Osteoblast (primary cell): ENCODE measurements around the gene CAPZA3. TPM values are rescaled to one million over a fixed set of nuclear protein-coding genes. Genes with fewer than 3 reads are reported as not detected.

Experiments used
- DNase-seq: peaks from one replicate; pipeline ENCODE4 v3.0.0; 2011; ENCODE audit warnings: low spot score, mixed read lengths; ENCODE audit not compliant: insufficient read length; ENCODE audit errors: missing footprints
- H2AFZ ChIP-seq: 2 replicates; pipeline ENCODE4 v1.6.0; 2011; ENCODE audit warnings: mild to moderate bottlenecking, low read length
- H3K27ac ChIP-seq: 2 replicates; pipeline ENCODE4 v1.5.1; 2011; ENCODE audit warnings: mild to moderate bottlenecking, low read depth, low read length, moderate library complexity
- H3K27me3 ChIP-seq: 2 replicates; pipeline ENCODE4 v1.6.0; 2012; ENCODE audit warnings: mild to moderate bottlenecking, control low read depth, inconsistent platforms, low read length, moderate library complexity; ENCODE audit not compliant: insufficient read depth
- H3K36me3 ChIP-seq: 2 replicates; pipeline ENCODE4 v1.5.1; 2011; ENCODE audit warnings: mild to moderate bottlenecking, low read length, control low read depth, moderate library complexity; ENCODE audit not compliant: insufficient read depth
- H3K4me1 ChIP-seq: 2 replicates; pipeline ENCODE4 v1.5.1; 2011; ENCODE audit warnings: mild to moderate bottlenecking, low read length, control low read depth, moderate library complexity; ENCODE audit not compliant: insufficient read depth
- H3K4me2 ChIP-seq: 2 replicates; pipeline ENCODE4 v1.6.0; 2011; ENCODE audit warnings: mild to moderate bottlenecking, low read length; ENCODE audit not compliant: insufficient read depth
- H3K4me3 ChIP-seq: fragments of 200-600 bp; sonication (generic); 3 replicates; pipeline ENCODE4 v1.5.1; 2012; ENCODE audit warnings: mild to moderate bottlenecking, low read length, inconsistent platforms; ENCODE audit not compliant: insufficient read depth
- H3K79me2 ChIP-seq: 2 replicates; pipeline ENCODE4 v1.6.0; 2012; ENCODE audit warnings: mild to moderate bottlenecking, low read length, control low read depth, inconsistent platforms; ENCODE audit not compliant: insufficient read depth
- H3K9me3 ChIP-seq: 2 replicates; pipeline ENCODE4 v1.5.1; 2011; ENCODE audit warnings: low read depth, low read length, control low read depth
- H4K20me1 ChIP-seq: 2 replicates; pipeline ENCODE4 v1.6.0; 2012; ENCODE audit warnings: mild to moderate bottlenecking, low read length, control low read depth; ENCODE audit not compliant: insufficient read depth
- CTCF ChIP-seq: IDR thresholded peaks from 2 replicates; pipeline ENCODE4 v1.5.1; 2011; ENCODE audit warnings: mild to moderate bottlenecking, low read depth, low read length, moderate library complexity; ENCODE audit errors: extremely low read depth
- total RNA-seq: library from RNA; depleted of rRNA; stranded (reverse); fragments of >200 nt; gene quantifications from 2 replicates; pipeline ENCODE4 v1.2.3, GENCODE V29; 2012

CAPZA3 gene
- total RNA-seq, 1 donor = not detected

DNA sequence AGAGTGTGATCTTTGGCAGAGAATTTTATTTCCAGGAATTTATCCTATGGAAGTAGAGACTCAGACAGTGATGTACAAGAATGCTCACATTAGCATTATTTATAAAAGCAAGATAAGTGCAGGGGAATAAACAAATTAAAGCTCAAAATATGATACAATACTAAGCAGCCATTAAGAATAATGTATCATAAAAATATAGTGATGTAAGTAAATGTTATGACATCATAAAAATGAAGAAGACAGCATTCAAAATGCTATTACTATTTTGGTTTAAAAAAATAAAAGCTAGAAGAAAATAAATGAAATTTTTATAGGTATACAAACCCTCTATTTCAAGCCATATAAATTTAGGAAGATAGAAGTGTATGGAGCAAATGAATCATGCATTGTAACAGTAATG lies 17.2 kb upstream of the CAPZA3 start:
- no peak overlapping the region for H3K4me3 ChIP-seq
- no peak for TF ChIP-seq CTCF
- H3K4me2 ChIP-seq = no peak overlapping the region
- no peaks in the 10 kb centered on the region for H3K36me3 ChIP-seq
- no peaks in the 10 kb centered on the region for H4K20me1 ChIP-seq
- no peaks in the 10 kb centered on the region for H3K79me2 ChIP-seq
- H3K9me3 ChIP-seq = no peaks in the 10 kb centered on the region
- no peaks in the 10 kb centered on the region for H3K27me3 ChIP-seq
- H3K27ac ChIP-seq = no peak overlapping the region
- H2AFZ ChIP-seq = no peak overlapping the region
- no peak for DNase-seq
- no peaks in the 10 kb centered on the region for H3K4me1 ChIP-seq

GRCh38 chr12:18721452-18721851 lies 16.5 kb upstream of the CAPZA3 start:
- Histone ChIP-seq H4K20me1 (no peaks in the 10 kb centered on the region), H3K79me2 (no peaks in the 10 kb centered on the region), H3K9me3 (no peaks in the 10 kb centered on the region), H3K36me3 (no peaks in the 10 kb centered on the region), H2AFZ (no peak overlapping the region), H3K4me3 (no peak overlapping the region), H3K27ac (no peak overlapping the region), H3K4me1 (no peaks in the 10 kb centered on the region), H3K27me3 (no peaks in the 10 kb centered on the region), H3K4me2 (no peak overlapping the region)
- no peak for DNase-seq
- no peak for TF ChIP-seq CTCF

DNA sequence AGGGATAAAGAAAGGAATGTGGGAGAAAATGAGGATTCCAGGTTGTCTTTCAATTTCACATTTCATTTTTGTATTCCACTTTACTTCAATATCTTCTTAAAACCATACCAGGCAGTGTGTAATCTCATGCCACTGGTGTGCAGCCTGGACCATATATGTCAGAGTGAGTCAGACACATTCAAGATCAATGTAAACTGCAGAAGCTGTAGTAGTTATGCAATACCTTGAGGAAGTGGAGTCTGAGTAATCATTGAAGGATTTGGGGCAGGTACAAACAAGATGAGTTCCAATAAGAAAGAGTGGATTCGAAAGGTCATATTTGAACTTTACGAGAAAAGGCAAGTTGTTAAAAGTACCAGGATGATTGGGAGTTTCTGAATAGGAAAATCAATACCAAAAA lies 14.2 kb upstream of the CAPZA3 start:
- H4K20me1 ChIP-seq = no peaks in the 10 kb centered on the region
- H3K27me3 ChIP-seq = no peaks in the 10 kb centered on the region
- H3K4me1 ChIP-seq = no peaks in the 10 kb centered on the region
- no peaks in the 10 kb centered on the region for H3K36me3 ChIP-seq
- H3K9me3 ChIP-seq = no peaks in the 10 kb centered on the region
- H3K4me2 ChIP-seq = no peak overlapping the region
- no peak overlapping the region for H3K27ac ChIP-seq
- no peaks in the 10 kb centered on the region for H3K79me2 ChIP-seq
- H2AFZ ChIP-seq = no peak overlapping the region
- TF ChIP-seq CTCF = no peak
- H3K4me3 ChIP-seq = no peak overlapping the region
- DNase-seq = no peak

GRCh38 chr12:18731156-18731555 lies 6.8 kb upstream of the CAPZA3 start:
- Histone ChIP-seq H3K4me1 (no peaks in the 10 kb centered on the region), H3K79me2 (no peaks in the 10 kb centered on the region), H3K4me2 (no peak overlapping the region), H2AFZ (no peak overlapping the region), H3K27ac (no peak overlapping the region), H3K27me3 (no peaks in the 10 kb centered on the region), H3K9me3 (no peaks in the 10 kb centered on the region), H4K20me1 (no peaks in the 10 kb centered on the region), H3K4me3 (no peak overlapping the region), H3K36me3 (no peaks in the 10 kb centered on the region)
- no peak for DNase-seq
- TF ChIP-seq CTCF = no peak
